ENCODE data around the gene CEP295NL. TPM values are rescaled to one million over a fixed set of nuclear protein-coding genes. Genes with fewer than 3 reads are reported as not detected.

CEP295NL gene
- total and polyA plus RNA-seq, 2 of the 13 experiments (the other 11 are each of a cell fraction or from before 2014, with no cell fraction given), result not detected

DNA sequence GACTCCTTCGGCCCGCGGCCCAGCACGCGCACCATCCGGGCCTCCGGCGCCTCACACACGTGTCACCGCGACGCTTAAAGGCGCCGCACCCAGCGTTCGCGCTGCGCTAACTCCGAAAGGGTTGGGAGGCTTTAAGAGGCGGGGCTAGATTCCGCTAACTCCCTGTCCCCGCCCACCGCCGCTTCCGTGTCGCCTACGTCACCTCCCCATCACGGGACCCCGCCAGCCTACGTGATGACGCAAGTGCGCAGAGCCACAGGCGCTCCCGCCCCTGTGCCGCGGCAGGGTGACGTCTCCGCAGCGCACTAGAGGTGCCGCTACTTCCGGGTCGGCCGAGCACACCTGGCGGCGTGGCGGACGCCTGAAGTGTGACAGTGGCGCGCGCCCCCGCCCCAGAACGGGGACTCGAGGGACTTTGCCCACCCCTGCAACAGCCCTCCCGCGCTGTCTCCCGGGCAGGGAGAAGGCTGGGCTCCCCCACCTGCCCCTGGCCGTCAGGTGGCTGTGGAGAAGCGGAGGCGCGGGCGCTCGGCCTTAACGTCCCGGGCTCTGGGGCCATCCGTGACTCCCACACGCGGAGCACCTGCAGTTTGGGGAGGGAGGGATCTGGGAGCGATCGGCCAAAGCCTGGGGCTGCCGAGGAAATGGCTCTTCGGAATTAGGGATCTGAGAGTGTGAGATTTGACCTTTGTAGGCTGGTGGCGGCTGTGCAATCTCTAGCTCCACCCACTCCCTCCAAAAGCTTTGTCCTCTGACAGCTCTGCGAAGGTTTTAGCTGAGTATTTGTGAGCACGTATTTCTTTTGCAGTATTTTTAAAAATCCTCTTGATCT lies 62.0 kb downstream of the CEP295NL start, which contains the start of gene USP36 (continued):
- TF ChIP-seq FOSL2 (CRISPR knock-in tag; IDR thresholded peaks at IDR 0.05), result peak; percentile 82
- no peak for TF ChIP-seq SMARCE1 (IDR thresholded peaks at IDR 0.05; ENCODE audit: borderline replicate concordance)
- peak; percentile 82 for TF ChIP-seq ZNF614 (CRISPR knock-in tag; IDR thresholded peaks at IDR 0.05; ENCODE audit: borderline replicate concordance)
- no peak for TF ChIP-seq ZNF3 (CRISPR knock-in tag; IDR thresholded peaks at IDR 0.05)
- TF ChIP-seq MED13 (CRISPR knock-in tag; IDR thresholded peaks at IDR 0.05), result peak; percentile 90
- peak; percentile 85 for TF ChIP-seq TGIF2 (CRISPR knock-in tag; IDR thresholded peaks at IDR 0.05)
- TF ChIP-seq, protein P1, sequence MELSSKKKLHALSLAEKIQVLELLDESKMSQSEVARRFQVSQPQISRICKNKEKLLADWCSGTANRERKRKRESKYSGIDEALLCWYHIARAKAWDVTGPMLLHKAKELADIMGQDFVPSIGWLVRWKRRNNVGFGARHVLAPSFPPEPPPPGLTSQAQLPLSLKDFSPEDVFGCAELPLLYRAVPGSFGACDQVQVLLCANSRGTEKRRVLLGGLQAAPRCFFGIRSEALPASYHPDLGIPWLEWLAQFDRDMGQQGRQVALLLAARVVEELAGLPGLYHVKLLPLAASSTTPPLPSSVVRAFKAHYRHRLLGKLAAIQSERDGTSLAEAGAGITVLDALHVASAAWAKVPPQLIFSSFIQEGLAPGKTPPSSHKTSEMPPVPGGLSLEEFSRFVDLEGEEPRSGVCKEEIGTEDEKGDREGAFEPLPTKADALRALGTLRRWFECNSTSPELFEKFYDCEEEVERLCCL (CRISPR knock-in tag; IDR thresholded peaks at IDR 0.05; ENCODE audit: borderline replicate concordance), result peak; percentile 84
- TF ChIP-seq ZNF780A (CRISPR knock-in tag; IDR thresholded peaks at IDR 0.05), result peak; percentile 84; the same call in 1 of the 2 replicates
- TF ChIP-seq, protein P2, sequence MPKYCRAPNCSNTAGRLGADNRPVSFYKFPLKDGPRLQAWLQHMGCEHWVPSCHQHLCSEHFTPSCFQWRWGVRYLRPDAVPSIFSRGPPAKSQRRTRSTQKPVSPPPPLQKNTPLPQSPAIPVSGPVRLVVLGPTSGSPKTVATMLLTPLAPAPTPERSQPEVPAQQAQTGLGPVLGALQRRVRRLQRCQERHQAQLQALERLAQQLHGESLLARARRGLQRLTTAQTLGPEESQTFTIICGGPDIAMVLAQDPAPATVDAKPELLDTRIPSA (CRISPR knock-in tag; IDR thresholded peaks at IDR 0.05; ENCODE audit: borderline replicate concordance), result peak; percentile 95
- peak; percentile 70 for TF ChIP-seq ZNF768 (CRISPR knock-in tag; IDR thresholded peaks at IDR 0.05)
- peak; percentile 26 for TF ChIP-seq ZNF138 (CRISPR knock-in tag; IDR thresholded peaks at IDR 0.05; ENCODE audit: low read depth)
- TF ChIP-seq, protein P3, sequence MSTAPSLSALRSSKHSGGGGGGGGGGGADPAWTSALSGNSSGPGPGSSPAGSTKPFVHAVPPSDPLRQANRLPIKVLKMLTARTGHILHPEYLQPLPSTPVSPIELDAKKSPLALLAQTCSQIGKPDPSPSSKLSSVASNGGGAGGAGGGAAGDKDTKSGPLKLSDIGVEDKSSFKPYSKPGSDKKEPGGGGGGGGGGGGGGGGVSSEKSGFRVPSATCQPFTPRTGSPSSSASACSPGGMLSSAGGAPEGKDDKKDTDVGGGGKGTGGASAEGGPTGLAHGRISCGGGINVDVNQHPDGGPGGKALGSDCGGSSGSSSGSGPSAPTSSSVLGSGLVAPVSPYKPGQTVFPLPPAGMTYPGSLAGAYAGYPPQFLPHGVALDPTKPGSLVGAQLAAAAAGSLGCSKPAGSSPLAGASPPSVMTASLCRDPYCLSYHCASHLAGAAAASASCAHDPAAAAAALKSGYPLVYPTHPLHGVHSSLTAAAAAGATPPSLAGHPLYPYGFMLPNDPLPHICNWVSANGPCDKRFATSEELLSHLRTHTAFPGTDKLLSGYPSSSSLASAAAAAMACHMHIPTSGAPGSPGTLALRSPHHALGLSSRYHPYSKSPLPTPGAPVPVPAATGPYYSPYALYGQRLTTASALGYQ (CRISPR knock-in tag; IDR thresholded peaks at IDR 0.05), result peak; percentile 94
- TF ChIP-seq, protein P4, sequence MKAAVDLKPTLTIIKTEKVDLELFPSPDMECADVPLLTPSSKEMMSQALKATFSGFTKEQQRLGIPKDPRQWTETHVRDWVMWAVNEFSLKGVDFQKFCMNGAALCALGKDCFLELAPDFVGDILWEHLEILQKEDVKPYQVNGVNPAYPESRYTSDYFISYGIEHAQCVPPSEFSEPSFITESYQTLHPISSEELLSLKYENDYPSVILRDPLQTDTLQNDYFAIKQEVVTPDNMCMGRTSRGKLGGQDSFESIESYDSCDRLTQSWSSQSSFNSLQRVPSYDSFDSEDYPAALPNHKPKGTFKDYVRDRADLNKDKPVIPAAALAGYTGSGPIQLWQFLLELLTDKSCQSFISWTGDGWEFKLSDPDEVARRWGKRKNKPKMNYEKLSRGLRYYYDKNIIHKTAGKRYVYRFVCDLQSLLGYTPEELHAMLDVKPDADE (CRISPR knock-in tag; IDR thresholded peaks at IDR 0.05), result peak; percentile 98
- TF ChIP-seq RFX1 (IDR thresholded peaks at IDR 0.05), result no peak
- no peak for TF ChIP-seq ZNF530 (CRISPR knock-in tag; IDR thresholded peaks at IDR 0.05; ENCODE audit: low read depth)
- TF ChIP-seq, protein P5, sequence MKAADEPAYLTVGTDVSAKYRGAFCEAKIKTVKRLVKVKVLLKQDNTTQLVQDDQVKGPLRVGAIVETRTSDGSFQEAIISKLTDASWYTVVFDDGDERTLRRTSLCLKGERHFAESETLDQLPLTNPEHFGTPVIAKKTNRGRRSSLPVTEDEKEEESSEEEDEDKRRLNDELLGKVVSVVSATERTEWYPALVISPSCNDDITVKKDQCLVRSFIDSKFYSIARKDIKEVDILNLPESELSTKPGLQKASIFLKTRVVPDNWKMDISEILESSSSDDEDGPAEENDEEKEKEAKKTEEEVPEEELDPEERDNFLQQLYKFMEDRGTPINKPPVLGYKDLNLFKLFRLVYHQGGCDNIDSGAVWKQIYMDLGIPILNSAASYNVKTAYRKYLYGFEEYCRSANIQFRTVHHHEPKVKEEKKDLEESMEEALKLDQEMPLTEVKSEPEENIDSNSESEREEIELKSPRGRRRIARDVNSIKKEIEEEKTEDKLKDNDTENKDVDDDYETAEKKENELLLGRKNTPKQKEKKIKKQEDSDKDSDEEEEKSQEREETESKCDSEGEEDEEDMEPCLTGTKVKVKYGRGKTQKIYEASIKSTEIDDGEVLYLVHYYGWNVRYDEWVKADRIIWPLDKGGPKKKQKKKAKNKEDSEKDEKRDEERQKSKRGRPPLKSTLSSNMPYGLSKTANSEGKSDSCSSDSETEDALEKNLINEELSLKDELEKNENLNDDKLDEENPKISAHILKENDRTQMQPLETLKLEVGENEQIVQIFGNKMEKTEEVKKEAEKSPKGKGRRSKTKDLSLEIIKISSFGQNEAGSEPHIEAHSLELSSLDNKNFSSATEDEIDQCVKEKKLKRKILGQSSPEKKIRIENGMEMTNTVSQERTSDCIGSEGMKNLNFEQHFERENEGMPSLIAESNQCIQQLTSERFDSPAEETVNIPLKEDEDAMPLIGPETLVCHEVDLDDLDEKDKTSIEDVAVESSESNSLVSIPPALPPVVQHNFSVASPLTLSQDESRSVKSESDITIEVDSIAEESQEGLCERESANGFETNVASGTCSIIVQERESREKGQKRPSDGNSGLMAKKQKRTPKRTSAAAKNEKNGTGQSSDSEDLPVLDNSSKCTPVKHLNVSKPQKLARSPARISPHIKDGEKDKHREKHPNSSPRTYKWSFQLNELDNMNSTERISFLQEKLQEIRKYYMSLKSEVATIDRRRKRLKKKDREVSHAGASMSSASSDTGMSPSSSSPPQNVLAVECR (CRISPR knock-in tag; IDR thresholded peaks at IDR 0.05; ENCODE audit: borderline replicate concordance), result peak; percentile 99
- peak; percentile 93 for TF ChIP-seq IRX3 (CRISPR knock-in tag; IDR thresholded peaks at IDR 0.05; ENCODE audit: borderline replicate concordance, low read depth)
- no peak for TF ChIP-seq ZNF75D (CRISPR knock-in tag; IDR thresholded peaks at IDR 0.05; ENCODE audit: borderline replicate concordance)
- TF ChIP-seq ZNF570 (CRISPR knock-in tag; IDR thresholded peaks at IDR 0.05; ENCODE audit: borderline replicate concordance), result no peak

All from HepG2 (cell line).